Retinal pigment epithelial cell (primary cell): ENCODE data around the gene TREX2.

Experiments used
- DNase-seq: peaks from one replicate; pipeline ENCODE4 v3.0.0-alpha.2; 2010; ENCODE audit warnings: low read depth
- H3K4me3 ChIP-seq: 2 replicates; pipeline ENCODE4 v1.5.1; 2011; ENCODE audit warnings: mild to moderate bottlenecking, low read length, control low read depth, moderate library complexity
- TF ChIP-seq, protein P1 (sequence below): conservative IDR thresholded peaks from 2 replicates; pipeline ENCODE4 v1.5.1; 2011; ENCODE audit warnings: low read depth, low read length, control low read depth, inconsistent platforms

TREX2 gene

DNA sequence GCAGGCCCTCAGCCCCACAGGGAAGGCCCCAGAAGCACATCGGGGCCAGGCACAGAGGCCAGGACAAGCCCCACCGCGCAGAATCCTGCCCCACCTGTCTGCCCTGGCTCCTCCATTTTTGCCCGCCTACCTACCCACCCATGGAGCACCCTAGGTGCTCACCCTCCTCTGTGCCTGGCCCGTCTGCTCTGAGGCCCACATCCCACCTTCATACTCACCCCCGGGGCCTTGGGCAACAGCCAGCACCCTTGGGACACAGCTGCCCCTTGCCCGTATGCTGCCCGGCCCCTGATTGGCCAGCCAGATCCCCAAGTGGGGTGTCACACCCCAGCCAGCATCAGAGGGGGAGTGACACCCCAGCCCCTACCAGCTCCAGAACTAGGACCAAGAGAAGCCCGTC lies 10.8 kb upstream of the TREX2 start:
- no peak for DNase-seq
- TF ChIP-seq, protein P1, sequence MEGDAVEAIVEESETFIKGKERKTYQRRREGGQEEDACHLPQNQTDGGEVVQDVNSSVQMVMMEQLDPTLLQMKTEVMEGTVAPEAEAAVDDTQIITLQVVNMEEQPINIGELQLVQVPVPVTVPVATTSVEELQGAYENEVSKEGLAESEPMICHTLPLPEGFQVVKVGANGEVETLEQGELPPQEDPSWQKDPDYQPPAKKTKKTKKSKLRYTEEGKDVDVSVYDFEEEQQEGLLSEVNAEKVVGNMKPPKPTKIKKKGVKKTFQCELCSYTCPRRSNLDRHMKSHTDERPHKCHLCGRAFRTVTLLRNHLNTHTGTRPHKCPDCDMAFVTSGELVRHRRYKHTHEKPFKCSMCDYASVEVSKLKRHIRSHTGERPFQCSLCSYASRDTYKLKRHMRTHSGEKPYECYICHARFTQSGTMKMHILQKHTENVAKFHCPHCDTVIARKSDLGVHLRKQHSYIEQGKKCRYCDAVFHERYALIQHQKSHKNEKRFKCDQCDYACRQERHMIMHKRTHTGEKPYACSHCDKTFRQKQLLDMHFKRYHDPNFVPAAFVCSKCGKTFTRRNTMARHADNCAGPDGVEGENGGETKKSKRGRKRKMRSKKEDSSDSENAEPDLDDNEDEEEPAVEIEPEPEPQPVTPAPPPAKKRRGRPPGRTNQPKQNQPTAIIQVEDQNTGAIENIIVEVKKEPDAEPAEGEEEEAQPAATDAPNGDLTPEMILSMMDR = no peak
- no peak overlapping the region for H3K4me3 ChIP-seq

- DNase-seq = no peak
- TF ChIP-seq, protein P1 = no peak
- H3K4me3 ChIP-seq = no peak overlapping the region
These were observed 10.3 kb upstream of the TREX2 start for GRCh38 chrX:153456161-153456560.

- TF ChIP-seq, protein P1 = no peak
- no peak overlapping the region for H3K4me3 ChIP-seq
- DNase-seq = no peak
These were observed 9.7 kb upstream of the TREX2 start for GRCh38 chrX:153455571-153455970.

DNA sequence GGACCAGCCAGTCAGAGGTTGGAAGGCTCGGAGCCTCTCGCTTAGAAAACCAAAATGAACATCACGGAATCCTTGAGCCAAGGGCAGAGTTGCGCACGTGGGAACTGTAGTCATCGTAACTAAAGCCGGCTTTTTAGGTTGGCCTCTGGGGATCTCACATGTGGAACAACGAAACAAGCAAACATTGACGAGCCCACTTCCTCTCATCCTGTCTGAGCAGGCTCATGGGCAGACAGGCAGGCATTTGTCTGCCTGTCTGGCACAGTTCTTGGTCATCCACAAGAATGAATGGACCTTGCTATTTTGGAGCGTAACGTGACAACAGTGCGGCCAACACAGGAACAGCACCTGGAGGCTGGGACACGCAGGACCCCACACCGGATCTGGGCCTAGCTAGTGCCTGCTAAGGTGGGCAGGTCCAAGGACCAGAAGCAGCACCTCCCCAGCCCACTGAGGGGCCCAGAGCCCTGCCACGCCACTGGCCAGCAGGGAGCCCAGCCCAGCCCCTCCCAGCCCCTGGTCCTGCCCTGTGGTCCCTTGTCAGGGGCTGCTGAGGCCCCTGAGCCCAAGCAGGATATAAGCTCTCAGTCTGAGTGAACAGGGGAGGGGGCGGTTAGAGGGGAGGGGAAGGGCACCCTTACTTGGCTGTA lies 9.2 kb upstream of the TREX2 start:
- TF ChIP-seq, protein P1 = no peak
- no peak for DNase-seq
- no peak overlapping the region for H3K4me3 ChIP-seq

DNA sequence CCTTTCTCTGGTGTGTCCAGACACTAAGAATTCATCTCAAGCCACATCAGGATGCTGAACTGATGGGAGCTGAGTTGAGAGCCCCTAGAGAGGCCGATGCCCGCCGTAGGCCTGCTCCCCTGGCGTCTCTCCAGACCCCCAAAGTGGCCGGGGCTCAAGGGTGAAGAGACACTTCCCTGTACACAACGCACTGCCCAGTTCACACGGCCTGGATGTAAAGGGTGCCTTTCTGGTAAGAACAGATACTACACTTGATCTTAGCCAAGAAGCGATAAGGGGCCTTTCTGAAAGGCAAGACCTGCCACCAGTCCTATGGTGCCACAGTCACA lies 5.1 kb upstream of the TREX2 start:
- no peak overlapping the region for H3K4me3 ChIP-seq
- TF ChIP-seq, protein P1 = no peak
- no peak for DNase-seq

GRCh38 chrX:153450114-153450948 lies 4.5 kb upstream of the TREX2 start:
- TF ChIP-seq, protein P1 = no peak
- DNase-seq = no peak
- H3K4me3 ChIP-seq = no peak overlapping the region
